Activated CD8-positive, alpha-beta memory T cell treated with anti-CD3 and anti-CD28 coated beads, Interleukin-2, amount 50 U/mL, for 1 hour (primary cell): Measurements from ENCODE around the gene CXCR6.
"Not testable (repeated sequence)": the region's sequence is repeated elsewhere in the genome, so short reads cannot be mapped to it uniquely, and the experiment has no call there.

Source experiments
- DNase-seq: peaks from one replicate; pipeline ENCODE4 v3.0.0-alpha.2; 2020; ENCODE audit errors: extremely low read depth

The CXCR6 gene

GRCh38 chr3:45988362-45988761 lies 45.1 kb downstream of the CXCR6 start:
- no peak for DNase-seq

- no peak for DNase-seq
These were observed 45.5 kb downstream of the CXCR6 start for GRCh38 chr3:45988804-45989203.

- no peak for DNase-seq
These were observed 46.9 kb downstream of the CXCR6 start for GRCh38 chr3:45990181-45990580.

GRCh38 chr3:45991341-45991740 lies 48.1 kb downstream of the CXCR6 start:
- no peak for DNase-seq

- DNase-seq, result no peak
These were observed 49.0 kb downstream of the CXCR6 start for GRCh38 chr3:45992133-45992729.

- DNase-seq, result no peak
These were observed 49.6 kb downstream of the CXCR6 start for GRCh38 chr3:45992821-45993221.

GRCh38 chr3:45993421-45994027 lies 50.3 kb downstream of the CXCR6 start:
- DNase-seq, result peak; percentile 25

- no peak for DNase-seq
These were observed 51.4 kb downstream of the CXCR6 start for GRCh38 chr3:45994419-45995235.

- peak; percentile 59 for DNase-seq
These were observed 52.2 kb downstream of the CXCR6 start, which contains the start of gene FYCO1 for GRCh38 chr3:45995236-45996192. Gene FYCO1, minus strand, starts transcription at chr3:45995824. Its CDS starts 10,914 bp downstream, at chr3:45984910.

GRCh38 chr3:45997499-45997898 lies 54.2 kb downstream of the CXCR6 start:
- not testable (repeated sequence) for DNase-seq

GRCh38 chr3:45997942-45998341 lies 54.7 kb downstream of the CXCR6 start:
- DNase-seq, result no peak
